Kidney capillary endothelial cell (primary cell): ENCODE data around the gene RFTN1.
A peak's percentile ranks its signal among the peaks of the same experiment; 100 is the strongest.

ENCODE experiments used
- DNase-seq: peaks from one replicate; pipeline ENCODE4 v3.0.0-alpha.2; 2018; ENCODE audit warnings: low spot score

The RFTN1 gene

DNA sequence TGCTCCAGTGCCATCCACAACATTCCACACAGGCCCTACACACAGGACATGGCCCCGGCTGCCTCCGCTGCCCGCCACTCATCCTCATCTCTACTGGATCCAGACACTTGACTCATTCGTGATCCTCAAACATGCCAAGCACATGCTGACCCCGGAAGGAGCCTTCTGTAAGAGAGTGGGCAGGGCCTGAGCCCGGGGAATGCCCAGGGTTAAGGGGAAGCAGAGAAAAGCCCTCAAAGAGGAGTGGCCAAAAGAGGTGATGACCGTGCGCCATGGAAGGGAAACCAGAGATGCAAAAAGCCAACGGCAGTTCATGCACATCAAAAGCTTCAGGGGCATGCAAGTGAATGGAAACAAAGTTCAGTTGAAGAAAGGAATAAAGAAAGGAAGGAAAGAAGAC is 46.1 kb downstream of the RFTN1 start:
- DNase-seq = no peak

DNA sequence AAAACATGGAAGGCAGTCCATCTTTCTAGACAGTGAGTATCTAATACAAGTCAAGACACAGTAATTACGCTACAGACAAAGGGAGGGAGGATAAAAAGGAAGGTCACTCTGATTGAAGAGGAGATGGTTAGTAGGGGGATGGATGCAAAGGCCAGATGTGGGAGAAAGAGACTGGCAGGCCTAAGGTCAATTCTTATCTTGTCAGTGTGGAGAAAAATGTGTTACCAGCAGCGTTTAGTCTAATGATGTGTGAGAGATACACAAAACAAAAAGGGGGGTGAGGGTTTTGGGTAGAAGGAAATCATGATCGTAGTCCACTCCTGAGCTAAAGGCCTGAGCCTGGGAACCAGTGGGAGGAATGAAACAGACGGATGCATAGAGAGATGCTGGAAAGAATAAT is 46.7 kb downstream of the RFTN1 start:
- DNase-seq = no peak

DNA sequence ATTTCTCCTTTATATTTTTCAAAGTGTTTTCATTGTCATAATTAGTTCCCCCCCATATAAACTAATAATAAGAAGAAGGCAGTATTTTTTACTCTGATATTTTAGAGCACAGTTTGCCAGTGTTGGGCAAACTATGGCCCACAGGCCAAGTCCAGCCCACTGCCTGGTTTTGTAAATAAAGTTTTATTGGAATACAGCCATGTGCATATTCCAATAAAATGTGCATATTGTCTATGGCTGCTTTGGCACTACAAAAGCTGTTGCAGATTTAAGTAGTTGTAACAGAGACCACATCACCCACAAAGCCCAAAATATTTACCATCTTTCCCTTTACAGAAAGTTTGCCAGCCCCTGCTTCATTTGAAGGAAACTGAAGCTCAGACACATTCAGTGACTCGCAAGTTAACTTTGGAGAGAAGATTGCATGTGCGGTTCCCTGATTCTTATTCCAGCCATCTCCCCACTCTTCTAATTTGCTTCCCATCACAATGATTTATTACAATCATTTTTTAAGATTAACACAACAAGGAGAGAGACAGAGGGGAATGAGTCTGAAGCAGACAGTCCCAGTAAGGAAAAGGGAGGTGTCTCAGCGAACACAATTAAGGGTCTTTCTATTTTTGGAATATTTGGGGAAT is 48.9 kb downstream of the RFTN1 start:
- DNase-seq = no peak

DNA sequence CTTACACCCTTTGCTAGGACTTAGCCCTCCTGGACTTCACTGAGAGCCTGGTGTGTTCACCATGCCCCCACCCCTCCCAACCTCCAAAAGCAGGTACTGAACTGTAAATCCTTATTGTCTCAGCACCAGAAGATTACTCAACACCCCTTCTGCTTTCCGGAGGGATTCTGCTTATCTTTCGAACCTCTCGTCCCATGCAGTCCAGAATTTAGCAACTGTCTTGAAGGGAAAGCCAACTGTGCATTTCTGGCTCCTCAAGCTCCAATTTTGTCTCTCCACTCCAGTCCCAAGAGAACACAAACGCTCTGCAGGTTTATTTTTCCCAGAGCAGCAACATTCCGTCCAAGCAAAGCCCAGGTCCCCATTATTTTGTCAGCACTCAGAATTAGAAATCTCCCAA is 49.6 kb downstream of the RFTN1 start:
- no peak for DNase-seq

DNA sequence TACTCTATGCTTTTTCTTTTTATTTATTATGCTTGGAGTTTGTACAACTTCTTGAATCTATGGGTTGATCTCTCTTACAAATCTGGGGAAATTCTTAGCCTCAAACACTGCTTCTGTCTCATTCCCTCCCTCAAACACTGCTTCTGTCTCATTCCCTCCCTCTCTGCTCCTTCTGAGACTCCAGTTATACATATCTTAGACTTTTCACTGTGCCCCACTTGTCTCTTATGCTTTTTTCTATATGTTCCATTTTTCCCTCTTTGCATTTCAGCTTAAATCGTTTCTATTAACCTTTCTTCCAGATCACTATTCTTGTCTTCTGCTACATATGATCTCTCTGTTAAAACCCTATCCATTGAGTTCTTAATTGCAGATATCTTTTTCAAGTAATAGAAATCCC is 50.4 kb downstream of the RFTN1 start:
- no peak for DNase-seq

DNA sequence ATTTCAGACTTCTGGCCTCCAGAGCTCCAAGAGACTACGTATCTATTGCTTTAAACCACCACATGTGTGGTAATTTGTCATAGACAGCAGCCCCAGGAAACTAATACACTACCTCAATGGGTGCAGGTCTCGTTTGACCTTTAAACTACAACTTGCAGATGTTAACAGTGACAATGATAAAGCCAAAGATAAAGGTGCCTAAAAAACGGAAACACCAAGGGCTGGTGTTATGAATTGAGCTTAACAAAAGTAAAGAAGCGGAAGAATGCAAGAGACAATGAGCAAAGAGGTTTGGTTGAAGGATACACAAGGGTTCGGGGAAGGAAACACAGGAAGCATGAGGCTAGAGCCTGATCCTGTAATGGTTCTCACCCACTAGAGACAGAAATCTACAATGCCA is 50.8 kb downstream of the RFTN1 start:
- no peak for DNase-seq

DNA sequence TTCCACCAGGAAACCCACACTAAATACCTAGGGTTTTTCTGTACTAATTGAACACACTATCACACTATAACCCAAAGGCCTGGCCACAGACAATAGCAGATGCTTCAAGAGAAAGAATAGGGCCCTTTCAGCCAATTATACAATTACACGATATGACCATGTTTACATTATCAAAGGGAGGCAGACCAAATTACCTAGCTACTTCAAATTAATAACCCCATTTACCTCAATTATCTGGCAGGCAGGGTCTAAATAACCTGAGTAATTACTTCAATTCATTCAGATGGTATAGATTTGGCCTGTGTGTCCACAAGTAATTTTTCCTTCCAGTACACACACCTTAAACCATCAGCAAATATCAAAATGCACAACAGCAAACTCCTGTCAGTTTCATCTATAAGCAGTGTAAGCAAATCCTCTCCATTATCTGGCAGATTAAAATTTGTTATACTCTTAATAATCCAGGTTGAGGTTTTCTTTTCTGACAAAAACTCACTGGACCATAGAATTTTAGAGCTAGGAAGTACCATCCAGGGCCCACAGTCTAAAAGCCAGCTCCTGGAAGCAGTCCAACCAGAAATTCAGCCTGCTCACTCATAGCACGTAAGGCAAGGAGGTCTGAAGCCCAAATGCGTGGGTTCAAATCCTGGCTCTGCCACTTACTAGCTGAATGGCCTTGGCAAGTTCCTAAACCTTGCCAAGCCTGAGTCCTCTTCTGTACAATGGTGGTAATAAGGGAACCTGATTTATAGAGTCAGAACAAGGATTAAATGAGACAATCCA is 51.8 kb downstream of the RFTN1 start:
- DNase-seq = no peak

DNA sequence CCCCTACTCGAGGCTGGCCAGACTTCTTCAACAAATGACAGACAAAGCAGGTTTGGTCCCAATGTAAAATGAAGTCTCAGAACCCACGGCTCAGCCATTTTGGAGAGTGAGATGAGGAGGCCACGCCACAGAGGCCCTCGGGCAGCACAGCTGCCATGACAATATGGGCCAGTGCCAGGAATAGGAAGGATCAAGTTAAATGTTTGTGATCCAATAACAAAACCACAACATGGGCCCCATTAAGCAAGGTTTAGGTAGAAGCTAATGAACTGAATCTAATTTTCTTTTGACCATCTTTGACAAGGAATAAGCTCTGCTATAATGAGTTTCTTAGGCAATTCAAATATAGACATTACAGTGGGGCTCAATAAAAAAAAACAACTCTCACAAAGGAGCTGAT is 52.6 kb downstream of the RFTN1 start:
- no peak for DNase-seq

DNA sequence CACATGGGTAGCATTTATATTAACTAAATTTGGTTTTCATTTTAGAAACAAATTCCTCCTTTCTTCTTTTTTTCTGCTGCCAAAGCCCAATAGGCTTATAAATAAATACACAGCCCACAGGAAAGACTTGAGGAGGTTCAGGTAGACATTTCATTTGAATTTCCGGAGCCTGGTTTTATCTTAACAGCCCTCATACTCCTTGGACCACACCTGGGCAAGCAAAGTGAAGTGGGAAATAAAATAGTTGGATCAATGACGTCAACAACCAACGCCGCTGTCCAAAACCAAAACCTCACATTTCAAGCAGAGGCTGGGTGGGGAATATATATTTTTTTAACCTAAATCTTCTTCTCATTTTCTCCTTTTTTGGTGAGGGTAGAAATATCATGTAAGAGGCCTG is 53.2 kb downstream of the RFTN1 start:
- no peak for DNase-seq

DNA sequence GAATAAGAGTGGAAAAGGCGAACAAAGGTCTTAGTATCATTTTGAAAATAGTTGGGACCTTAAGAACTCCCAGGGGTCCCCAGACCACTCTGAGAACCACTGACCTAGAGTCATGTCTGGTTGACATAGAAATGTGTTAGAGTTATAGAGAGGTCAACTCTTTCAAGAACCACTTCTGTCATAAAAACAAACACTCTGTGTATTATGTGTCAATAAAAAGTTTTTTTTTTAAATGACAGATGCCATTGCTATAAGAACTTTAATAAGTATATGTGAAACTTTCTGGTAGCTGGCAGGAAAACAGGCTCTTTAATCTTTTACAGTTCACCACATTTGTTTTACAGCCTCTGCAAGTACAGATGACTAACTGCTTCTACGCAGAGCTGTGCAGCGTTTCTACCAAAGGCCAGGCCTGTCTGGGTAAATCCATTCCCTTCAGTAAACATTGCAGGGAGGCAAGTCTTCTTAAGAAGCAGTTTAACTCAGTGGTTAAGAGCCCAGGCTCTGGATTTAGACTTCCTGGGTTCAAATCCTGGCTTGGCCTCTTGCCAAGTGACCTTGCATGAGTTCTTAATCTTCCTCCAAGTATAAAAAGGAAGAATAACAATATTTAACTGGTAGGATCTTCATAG is 56.6 kb downstream of the RFTN1 start:
- DNase-seq = no peak

DNA sequence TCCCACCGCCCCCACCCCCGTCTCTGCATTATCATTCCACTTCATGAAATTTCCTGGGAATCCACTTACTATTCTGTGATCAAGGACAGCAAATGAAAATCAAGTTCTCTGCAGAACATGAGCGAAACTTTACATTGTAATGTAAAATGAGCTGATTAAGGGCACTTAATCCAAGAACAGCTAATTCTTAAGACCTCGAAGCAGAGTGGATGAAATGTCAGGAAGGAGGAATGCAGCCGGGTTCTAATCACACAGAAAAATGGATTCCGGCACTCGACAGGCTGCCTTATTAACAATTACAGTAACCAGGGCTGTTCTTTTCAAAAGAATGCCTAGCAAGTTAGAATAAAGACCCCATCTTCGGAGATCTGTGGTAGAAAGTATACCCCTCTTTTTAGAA is 57.5 kb downstream of the RFTN1 start:
- no peak for DNase-seq

DNA sequence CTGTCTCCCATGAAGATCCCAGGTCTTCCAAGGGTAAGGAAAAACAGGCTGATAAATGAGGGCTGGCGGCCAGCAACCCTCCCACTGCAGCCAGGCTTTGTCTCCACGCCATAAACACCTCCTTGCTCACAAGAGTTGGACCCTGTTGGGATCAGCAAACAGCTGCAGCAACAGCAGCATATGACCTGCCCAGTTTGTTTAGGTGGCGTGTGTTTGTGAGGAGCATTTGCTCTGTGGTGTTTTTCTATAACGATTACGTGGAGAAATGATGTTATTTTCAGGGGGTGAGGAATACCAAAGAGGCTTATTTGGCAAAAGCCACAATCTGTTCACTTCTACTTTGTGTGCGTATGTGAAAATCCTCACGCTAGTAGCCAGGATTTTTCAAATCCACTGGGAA is 58.5 kb downstream of the RFTN1 start:
- no peak for DNase-seq

DNA sequence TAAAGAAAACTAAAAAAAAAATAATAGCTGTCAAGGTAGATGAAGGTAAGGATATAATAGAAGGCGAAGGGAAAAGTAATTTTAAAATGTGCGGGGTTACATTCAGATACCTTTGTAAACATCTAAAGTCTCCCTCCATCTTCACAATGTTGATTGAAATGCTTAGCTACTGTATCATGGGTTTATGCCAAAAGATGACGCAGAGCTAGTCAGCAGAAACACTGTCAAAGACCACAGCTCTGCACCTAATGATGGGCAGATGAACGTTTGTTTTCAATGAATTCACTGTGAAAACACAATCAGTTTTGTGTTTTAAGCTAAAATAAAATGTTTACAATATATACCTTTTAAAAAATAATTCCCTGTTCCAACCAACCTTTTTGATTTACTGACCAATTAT is 61.2 kb downstream of the RFTN1 start:
- DNase-seq = no peak

DNA sequence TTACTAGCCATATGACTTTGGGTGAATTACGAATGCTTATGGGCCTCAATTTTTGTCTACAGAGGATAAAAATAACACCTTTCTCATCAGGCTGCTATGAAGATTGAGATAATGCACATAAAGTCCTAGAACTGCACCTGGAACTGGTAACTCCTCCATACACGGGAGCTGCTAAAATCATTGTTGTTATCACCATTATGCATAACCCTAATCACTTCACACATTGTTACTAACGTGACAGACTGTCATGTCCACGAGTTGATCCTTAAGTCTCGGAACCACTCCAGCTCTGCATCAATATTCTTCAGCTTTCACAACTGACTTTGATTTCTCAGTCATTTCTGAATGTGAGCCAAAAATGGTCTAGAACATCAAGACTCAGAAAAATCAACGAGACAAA is 64.1 kb downstream of the RFTN1 start:
- no peak for DNase-seq

DNA sequence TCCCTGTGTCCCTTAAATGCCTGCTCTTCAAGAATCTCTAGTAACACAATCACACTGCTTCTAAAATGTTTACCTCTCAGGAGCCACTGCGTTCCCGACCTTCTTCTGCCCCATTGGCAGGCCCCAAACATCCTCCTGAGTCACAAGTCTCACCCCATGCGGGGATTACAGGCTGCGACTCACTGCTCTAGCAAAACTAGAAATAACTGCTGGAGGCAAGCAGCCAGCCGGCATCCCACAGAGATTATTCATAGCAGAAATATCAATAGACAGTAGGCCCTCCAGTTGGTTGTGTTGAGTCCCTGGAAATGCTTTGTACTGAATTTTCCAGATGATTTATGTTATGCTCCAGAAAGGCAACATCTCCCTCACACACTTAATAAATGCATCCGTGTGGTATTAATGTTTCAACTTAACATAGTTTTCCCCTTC is 64.8 kb downstream of the RFTN1 start:
- DNase-seq = peak; percentile 55

DNA sequence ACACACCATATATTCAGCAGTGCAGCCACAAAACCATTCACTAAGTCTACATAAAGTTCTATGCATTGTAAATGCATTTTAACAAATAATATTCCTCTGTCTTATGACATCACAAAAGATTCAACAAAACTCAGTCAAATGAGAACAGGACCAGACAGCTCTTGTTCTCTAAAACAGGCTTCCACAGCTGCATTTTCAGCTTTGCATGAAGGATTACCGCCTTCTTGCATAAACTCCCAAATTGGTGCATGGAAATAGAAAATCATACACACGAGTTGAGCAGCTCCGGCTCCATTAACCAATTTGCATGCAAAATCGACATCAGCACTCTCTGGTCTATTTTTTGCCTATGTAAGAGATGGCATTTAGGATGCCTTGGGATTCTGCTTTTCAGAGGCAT is 66.4 kb downstream of the RFTN1 start:
- no peak for DNase-seq

DNA sequence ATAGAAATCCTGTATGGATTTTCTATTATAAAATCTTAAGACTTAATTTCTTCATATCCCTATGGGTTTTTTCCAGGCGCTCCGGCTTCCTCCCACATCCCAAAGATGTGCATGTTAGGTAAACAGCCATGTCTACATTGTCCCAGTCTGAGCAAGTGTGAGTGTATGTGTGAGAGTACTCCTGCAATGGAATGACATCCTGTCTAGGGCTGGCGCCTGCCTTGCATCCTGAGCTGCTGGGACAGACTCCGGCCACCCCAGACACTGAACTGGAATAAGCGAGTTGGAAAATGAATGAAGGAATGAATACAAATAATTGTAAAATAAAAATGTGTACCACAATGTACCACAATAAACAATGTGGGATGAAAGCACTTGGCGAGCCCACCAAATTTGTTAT is 69.2 kb downstream of the RFTN1 start:
- DNase-seq = peak; percentile 40

DNA sequence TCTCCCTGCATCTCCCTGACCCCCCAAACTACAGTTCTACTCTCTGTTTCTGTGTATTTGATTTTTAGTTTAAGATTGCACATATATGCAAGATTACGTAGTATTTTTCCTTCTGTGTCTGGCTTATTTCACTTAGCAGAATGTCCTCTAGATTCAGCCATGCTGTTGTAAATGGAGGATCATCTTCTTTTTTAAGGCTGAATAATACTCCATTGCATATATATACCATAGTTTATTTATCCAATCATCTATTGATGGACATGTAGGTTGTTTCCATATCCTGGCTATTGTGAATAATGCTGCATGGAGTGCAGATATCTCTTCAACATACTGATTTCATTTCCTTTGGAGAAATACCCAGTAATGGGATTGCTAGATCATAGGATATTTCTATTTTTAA is 70.8 kb downstream of the RFTN1 start:
- DNase-seq = no peak

DNA sequence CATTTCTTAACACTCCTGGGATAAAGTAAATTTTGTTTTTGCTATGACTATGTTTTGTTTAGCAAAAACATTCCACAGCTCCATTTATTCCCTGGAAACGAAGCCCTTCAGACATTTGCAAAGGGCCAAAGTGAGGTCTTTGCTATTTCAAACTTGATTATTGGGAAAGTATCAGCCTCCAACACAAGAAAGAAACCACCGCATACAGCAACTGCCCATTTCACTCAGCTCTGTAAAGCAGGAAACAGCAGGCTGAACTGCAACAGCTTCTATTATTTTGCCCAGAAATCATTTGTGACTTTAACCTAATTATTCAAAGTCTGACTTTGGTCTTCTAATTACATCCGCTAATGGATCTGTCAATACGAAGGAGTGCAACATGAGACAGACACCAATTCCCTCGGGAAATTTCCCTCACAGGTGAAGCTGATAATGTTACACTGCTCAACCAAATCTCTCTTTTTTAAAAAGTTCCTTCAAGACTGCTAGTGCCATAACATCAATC is 72.1 kb downstream of the RFTN1 start:
- no peak for DNase-seq

DNA sequence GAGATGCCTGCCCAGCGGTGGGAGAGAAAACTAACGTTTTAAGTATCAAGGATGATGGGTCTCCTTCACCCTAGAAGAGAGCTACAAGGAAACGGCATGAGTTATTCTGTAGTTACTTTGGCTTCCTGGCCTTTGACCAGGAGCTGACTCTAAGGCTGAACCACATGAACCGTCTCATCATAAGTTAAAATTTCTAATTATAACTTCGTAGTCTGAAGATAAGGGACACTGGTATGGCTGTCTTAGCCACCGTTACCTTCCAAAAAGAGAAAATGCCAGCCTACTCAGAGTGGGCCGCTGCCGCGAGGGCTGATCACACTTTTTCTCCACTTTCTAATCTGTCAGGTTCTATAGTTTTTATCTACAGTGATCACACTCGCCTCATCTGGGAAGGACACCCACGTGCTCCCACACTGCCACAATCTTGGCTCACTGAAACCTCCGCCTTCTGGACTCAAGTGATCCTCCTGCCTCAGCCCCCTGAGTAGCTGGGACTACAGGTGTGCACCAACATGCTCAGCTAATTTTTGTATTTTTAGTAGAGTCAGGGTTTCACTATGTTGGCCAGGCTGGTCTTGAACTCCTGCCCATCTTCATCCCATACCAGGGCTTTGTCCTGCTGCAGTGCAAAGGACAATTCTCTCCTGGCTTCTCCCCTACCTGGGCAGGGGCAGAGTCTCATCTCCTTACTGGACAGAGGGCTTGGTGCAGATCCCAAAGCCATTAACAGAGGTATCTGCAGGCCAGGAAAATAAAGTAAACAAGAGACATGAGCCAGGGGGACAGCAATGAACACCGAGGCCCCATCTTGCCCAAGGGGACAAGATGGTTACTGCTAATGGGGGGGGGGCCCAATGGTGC is 73.4 kb downstream of the RFTN1 start:
- DNase-seq = no peak

DNA sequence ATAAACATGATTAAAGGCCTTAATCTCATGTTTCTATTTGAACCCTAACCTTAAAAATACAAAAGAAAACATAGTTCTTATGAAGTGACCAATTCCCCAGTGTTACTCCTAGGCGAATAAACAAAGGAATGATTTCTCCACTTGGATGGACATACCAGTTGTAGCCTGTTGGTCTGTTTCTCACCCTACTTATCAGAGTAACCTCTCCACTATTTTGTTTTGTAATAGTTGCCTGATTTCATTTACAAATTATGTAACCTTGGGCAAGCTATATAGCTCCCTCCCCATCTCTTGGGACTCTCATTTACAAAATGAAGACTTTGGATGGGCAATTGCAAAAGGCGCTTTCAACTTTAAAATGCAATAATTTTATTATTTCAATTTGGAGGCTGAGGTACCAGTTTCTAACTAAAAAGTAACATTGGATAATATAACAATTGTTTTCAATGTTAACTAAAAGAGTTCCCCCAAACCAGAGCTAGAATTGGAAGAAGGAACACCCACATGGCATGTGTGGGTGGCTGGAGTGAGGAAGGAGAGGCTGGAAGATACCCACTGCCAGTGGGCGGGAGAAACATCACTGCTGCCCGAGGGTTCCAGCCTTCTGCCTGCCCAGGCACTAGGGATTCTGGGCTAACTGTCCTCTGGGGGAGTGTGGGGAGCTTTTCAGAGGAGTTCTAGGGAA is 74.2 kb downstream of the RFTN1 start:
- DNase-seq = no peak

DNA sequence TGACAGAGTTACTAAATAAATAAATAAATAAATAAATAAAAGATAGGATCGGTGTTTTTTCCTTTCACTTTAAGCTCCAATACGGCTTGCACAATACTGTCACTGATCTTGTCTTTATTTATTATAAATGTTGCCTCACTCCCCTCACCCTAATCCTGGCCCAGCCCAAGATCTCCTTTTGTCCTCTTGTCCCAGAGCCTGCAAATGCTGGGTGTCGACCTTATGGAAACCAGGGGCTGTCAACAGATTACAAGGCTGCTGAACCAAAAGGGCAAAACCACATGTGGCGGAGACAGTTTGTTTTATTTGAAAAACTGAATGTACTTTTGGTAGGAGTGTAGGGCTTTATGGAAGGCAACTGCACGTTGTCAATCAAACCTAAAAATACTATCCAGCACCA is 75.9 kb downstream of the RFTN1 start:
- DNase-seq = no peak
